Measurements from ENCODE around the gene FOXC1.

- TF ChIP-seq MYC (IDR thresholded peaks at IDR 0.05; ENCODE audit: borderline replicate concordance, low read length) (no peak), CTCF (IDR thresholded peaks at IDR 0.05) (no peak), RAD21 (conservative IDR thresholded peaks at IDR 0.05 in 1 of 2, IDR thresholded peaks at IDR 0.05 in 1 of 2) (no peak), CBX2 (IDR thresholded peaks at IDR 0.05; ENCODE audit: borderline replicate concordance, low read depth) (no peak), EP300 (IDR thresholded peaks at IDR 0.05) (no peak), RNF2 (IDR thresholded peaks at IDR 0.05; ENCODE audit: borderline replicate concordance, low read depth) (no peak), POLR2A (IDR thresholded peaks at IDR 0.05; ENCODE audit: low read length) (no peak), POLR2AphosphoS2 (conservative IDR thresholded peaks at IDR 0.05; ENCODE audit: low read length) (no peak)
Observed at GRCh38 chr6:1657116-1657770, 47.5 kb downstream of the FOXC1 start.
